Subcutaneous abdominal adipose tissue (tissue), 5 donors: ENCODE measurements around the gene TNIK.

ENCODE experiments used
- H3K27ac ChIP-seq: one replicate; pipeline ENCODE4 v1.7.0; 2013; ENCODE audit warnings: low read depth, mild to moderate bottlenecking, inconsistent platforms, low read length, moderate library complexity
- H3K27me3 ChIP-seq, 5 donors: one replicate each; pipeline ENCODE4 v1.7.0; 2013; ENCODE audit warnings: low read length in 5 of 5, inconsistent platforms in 1 of 5; ENCODE audit not compliant: control insufficient read depth in 5 of 5, insufficient read depth in 4 of 5
- H3K36me3 ChIP-seq, 5 donors: one replicate each; pipeline ENCODE4 v1.7.0; 2013; ENCODE audit warnings: low read length in 5 of 5; ENCODE audit not compliant: control insufficient read depth in 5 of 5, insufficient read depth in 5 of 5
- H3K4me1 ChIP-seq, 5 donors: one replicate each; pipeline ENCODE4 v1.7.0; 2013; ENCODE audit warnings: low read length in 5 of 5, mild to moderate bottlenecking in 3 of 5, moderate library complexity in 1 of 5; ENCODE audit not compliant: control insufficient read depth in 5 of 5, insufficient read depth in 5 of 5
- H3K4me3 ChIP-seq, 5 donors: one replicate each; pipeline ENCODE4 v1.7.0; 2013; ENCODE audit warnings: low read length in 5 of 5, low read depth in 1 of 5
- H3K9ac ChIP-seq, 5 donors: one replicate each; pipeline ENCODE4 v1.7.0; 2013; ENCODE audit warnings: low read length in 5 of 5, mild to moderate bottlenecking in 4 of 5, moderate library complexity in 3 of 5
- H3K9me3 ChIP-seq, 5 donors: one replicate each; pipeline ENCODE4 v1.7.0; 2013; ENCODE audit warnings: low read length in 5 of 5; ENCODE audit not compliant: control insufficient read depth in 5 of 5
- donor health status: healthy.
- donor health status: healthy.
- donor health status: healthy.
- donor health status: healthy.
- donor health status: healthy.

Gene TNIK

GRCh38 chr3:171234298-171235010 lies 225.8 kb downstream of the TNIK start:
- Histone ChIP-seq H3K36me3 (no peaks in the 10 kb centered on the region), H3K4me3 (no peak overlapping the region), H3K9ac (no peak overlapping the region), H3K27ac (no peak overlapping the region), H3K27me3 (no peaks in the 10 kb centered on the region), H3K9me3 (no peaks in the 10 kb centered on the region), H3K4me1 (peaks cover 0 to 14% (median 6%) of the 10 kb centered on the region in 5 donors)

GRCh38 chr3:171231361-171231760 lies 228.8 kb downstream of the TNIK start:
- H3K4me1 ChIP-seq, result peaks cover 0 to 10% (median 3%) of the 10 kb centered on the region in 5 donors
- no peak overlapping the region for H3K9ac ChIP-seq
- no peak overlapping the region for H3K4me3 ChIP-seq
- H3K27ac ChIP-seq, result no peak overlapping the region
- H3K27me3 ChIP-seq, result no peaks in the 10 kb centered on the region
- no peaks in the 10 kb centered on the region for H3K9me3 ChIP-seq
- no peaks in the 10 kb centered on the region for H3K36me3 ChIP-seq

- no peaks in the 10 kb centered on the region for H3K36me3 ChIP-seq
- no peak overlapping the region for H3K9ac ChIP-seq
- no peaks in the 10 kb centered on the region for H3K27me3 ChIP-seq
- no peak overlapping the region for H3K27ac ChIP-seq
- no peak overlapping the region for H3K4me3 ChIP-seq
- peaks cover 0 to 5% (median 2%) of the 10 kb centered on the region in 5 donors for H3K9me3 ChIP-seq
- H3K4me1 ChIP-seq, result peaks cover 0 to 6% (median 0%) of the 10 kb centered on the region in 5 donors
Observed at GRCh38 chr3:171230865-171231264, 229.3 kb downstream of the TNIK start.

- H3K27ac ChIP-seq, result no peak overlapping the region
- no peak overlapping the region for H3K9ac ChIP-seq
- no peaks in the 10 kb centered on the region for H3K27me3 ChIP-seq
- H3K36me3 ChIP-seq, result no peaks in the 10 kb centered on the region
- H3K4me1 ChIP-seq, result peaks cover 0 to 6% (median 0%) of the 10 kb centered on the region in 5 donors
- no peak overlapping the region for H3K4me3 ChIP-seq
- H3K9me3 ChIP-seq, result peaks cover 0 to 6% (median 2%) of the 10 kb centered on the region in 5 donors
Observed at GRCh38 chr3:171229173-171229572, 231.0 kb downstream of the TNIK start.

- Histone ChIP-seq H3K4me1 (peaks cover 0 to 6% (median 0%) of the 10 kb centered on the region in 5 donors), H3K27me3 (no peaks in the 10 kb centered on the region), H3K27ac (no peak overlapping the region), H3K36me3 (no peaks in the 10 kb centered on the region), H3K9ac (no peak overlapping the region), H3K4me3 (no peak overlapping the region), H3K9me3 (peaks cover 0 to 6% (median 2%) of the 10 kb centered on the region in 5 donors)
Observed at GRCh38 chr3:171228240-171228639, 232.0 kb downstream of the TNIK start.

GRCh38 chr3:171227828-171228227 lies 232.4 kb downstream of the TNIK start:
- H3K9me3 ChIP-seq, result peaks cover 0 to 6% (median 2%) of the 10 kb centered on the region in 5 donors
- H3K9ac ChIP-seq, result no peak overlapping the region
- no peak overlapping the region for H3K27ac ChIP-seq
- H3K36me3 ChIP-seq, result no peaks in the 10 kb centered on the region
- H3K27me3 ChIP-seq, result no peaks in the 10 kb centered on the region
- H3K4me3 ChIP-seq, result no peak overlapping the region
- H3K4me1 ChIP-seq, result peaks cover 0 to 6% (median 0%) of the 10 kb centered on the region in 5 donors

GRCh38 chr3:171227359-171227758 lies 232.8 kb downstream of the TNIK start:
- Histone ChIP-seq H3K9ac (no peak overlapping the region), H3K9me3 (peaks cover 0 to 6% (median 2%) of the 10 kb centered on the region in 5 donors), H3K36me3 (no peaks in the 10 kb centered on the region), H3K4me3 (no peak overlapping the region), H3K4me1 (peaks cover 0 to 6% (median 0%) of the 10 kb centered on the region in 5 donors), H3K27me3 (no peaks in the 10 kb centered on the region), H3K27ac (no peak overlapping the region)

- Histone ChIP-seq H3K9ac (no peak overlapping the region), H3K4me1 (peaks cover 0 to 6% (median 0%) of the 10 kb centered on the region in 5 donors), H3K27me3 (no peaks in the 10 kb centered on the region), H3K4me3 (no peak overlapping the region), H3K9me3 (peaks cover 0 to 6% (median 2%) of the 10 kb centered on the region in 5 donors), H3K27ac (no peak overlapping the region), H3K36me3 (no peaks in the 10 kb centered on the region)
Observed at GRCh38 chr3:171226794-171227193, 233.4 kb downstream of the TNIK start.

- Histone ChIP-seq H3K4me3 (no peak overlapping the region), H3K27ac (no peak overlapping the region), H3K36me3 (no peaks in the 10 kb centered on the region), H3K9me3 (peaks cover 0 to 6% (median 2%) of the 10 kb centered on the region in 5 donors), H3K9ac (no peak overlapping the region), H3K27me3 (no peaks in the 10 kb centered on the region), H3K4me1 (peaks cover 0 to 2% (median 0%) of the 10 kb centered on the region in 5 donors)
Observed at GRCh38 chr3:171225708-171226107, 234.5 kb downstream of the TNIK start.

- no peaks in the 10 kb centered on the region for H3K4me1 ChIP-seq
- peaks cover 0 to 6% (median 2%) of the 10 kb centered on the region in 5 donors for H3K9me3 ChIP-seq
- no peak overlapping the region for H3K9ac ChIP-seq
- no peaks in the 10 kb centered on the region for H3K27me3 ChIP-seq
- H3K4me3 ChIP-seq, result no peak overlapping the region
- no peaks in the 10 kb centered on the region for H3K36me3 ChIP-seq
- no peak overlapping the region for H3K27ac ChIP-seq
Observed at GRCh38 chr3:171225165-171225564, 235.0 kb downstream of the TNIK start.
